Activated CD4-positive, alpha-beta T cell treated with anti-CD3 and anti-CD28 coated beads, Interleukin-2, Interleukin-4, amounts not matched to agents 100 ng/mL and 50 ng/mL, durations not matched to agents 16 hours and 8 hours (primary cell): Measurements from ENCODE around the gene LMCD1.

Experiments used
- DNase-seq: peaks from one replicate; pipeline ENCODE4 v3.0.0-alpha.2; 2020; ENCODE audit warnings: low spot score

The LMCD1 gene

DNA sequence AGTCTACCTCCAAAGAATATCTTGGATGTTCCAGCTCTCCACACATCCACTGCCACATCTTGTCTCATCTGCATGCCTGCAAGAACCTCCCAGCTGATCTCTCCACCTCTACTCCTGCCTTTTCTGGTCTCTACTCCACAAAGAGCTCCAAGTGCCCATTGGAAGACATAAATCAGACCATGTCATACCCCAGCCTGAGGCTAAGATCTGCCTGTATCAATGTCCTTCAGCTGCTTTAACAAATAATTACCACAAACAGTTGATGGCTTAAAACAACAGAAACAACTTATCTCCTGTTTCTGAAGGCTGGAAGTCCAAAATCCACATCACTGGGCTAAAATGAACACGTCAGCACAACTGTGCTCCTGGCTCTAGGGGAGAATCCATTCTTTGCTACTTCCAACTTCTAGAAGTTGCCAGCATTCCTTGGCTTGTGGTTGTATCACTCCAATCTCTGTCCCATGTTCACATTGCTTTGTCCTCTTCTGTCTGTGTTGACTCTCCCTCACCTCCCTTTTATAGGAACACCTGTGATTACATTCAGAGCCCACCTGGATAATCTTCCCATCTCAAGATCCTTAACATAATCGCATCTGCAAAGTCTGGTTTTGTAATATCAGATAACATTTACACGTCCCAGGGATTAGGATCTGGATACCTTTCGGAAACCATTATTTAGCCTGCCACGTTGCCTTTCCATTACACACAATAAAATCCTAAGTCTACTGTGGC is 17.0 kb upstream of the LMCD1 start:
- DNase-seq: no peak

GRCh38 chr3:8485141-8485870 is 16.3 kb upstream of the LMCD1 start:
- DNase-seq: no peak

DNA sequence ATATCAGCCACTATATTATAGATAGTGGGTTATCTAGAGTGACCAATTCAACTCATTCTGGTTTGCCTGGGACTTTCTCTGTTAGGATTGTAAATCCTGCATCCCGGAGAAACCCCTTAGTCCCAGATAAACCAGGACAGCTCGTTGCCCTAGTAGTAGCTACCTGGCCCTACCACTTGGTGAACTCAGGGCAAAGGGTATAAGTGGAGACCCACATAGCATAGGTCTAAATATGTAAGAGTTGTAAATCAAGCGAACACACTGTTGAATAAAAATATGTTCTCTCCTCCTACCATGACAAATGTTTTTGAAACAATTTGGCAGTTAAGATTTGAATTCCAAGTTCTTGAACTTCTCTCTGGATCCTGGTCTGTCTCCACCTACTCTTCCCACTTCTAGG is 15.7 kb upstream of the LMCD1 start:
- no peak for DNase-seq

GRCh38 chr3:8486434-8486833 is 15.2 kb upstream of the LMCD1 start:
- DNase-seq: no peak

DNA sequence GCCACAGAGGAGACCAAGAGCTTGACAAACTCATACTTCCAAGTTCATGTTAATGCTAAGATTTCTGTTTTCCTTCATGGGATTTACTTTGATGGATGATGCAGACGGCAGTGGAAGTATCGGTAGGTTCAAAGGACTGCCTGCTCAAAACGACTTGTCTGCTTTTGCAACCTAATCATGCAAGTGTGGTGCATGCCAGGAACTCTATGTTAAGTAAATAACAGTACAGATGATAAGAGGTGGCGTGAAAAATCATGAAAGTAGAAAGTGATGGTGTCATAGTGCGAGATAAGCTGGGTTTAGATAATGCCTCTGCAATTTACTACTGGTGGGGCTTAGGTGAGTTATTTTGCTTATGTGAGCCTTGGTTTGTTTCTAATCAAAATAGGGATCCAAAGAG is 14.7 kb upstream of the LMCD1 start:
- no peak for DNase-seq

DNA sequence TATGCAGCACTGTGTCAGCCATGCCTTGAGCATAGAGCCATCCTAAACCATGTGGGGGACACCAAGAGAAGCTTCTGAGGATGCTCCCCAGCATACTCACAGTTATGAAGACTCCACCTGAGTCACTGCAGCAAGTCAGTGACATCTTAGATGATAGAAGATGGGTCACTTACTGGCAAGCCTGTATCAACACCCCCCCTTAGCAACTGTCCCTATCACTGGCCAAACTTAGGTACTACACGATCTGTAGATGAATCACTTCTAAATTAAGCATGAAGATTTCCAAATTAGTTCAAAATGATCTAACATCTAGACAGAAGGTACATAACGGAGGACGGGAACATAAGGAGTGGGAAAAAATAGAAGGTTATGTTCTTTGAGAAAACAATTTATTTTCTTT is 13.2 kb upstream of the LMCD1 start:
- no peak for DNase-seq

DNA sequence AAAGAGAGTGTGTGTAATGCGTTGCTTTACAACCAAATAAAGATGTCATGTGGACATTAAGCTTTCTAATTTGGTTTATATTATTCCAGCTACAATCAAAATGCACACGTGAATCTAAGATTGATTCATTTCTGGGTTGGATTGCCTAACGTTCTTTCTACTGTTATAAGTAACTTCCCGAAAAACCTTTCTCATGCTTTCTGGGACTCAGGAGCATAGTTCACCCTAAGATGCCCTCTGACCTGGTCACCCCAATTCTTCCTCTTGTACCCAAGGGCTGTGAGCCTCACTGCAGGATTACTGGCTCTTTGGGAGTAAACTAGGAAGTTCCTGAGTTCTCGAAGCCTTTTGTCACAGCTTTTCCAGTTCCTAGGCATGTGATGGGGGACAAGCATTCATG is 12.7 kb upstream of the LMCD1 start:
- no peak for DNase-seq

GRCh38 chr3:8489278-8489792 is 12.3 kb upstream of the LMCD1 start:
- DNase-seq: no peak

DNA sequence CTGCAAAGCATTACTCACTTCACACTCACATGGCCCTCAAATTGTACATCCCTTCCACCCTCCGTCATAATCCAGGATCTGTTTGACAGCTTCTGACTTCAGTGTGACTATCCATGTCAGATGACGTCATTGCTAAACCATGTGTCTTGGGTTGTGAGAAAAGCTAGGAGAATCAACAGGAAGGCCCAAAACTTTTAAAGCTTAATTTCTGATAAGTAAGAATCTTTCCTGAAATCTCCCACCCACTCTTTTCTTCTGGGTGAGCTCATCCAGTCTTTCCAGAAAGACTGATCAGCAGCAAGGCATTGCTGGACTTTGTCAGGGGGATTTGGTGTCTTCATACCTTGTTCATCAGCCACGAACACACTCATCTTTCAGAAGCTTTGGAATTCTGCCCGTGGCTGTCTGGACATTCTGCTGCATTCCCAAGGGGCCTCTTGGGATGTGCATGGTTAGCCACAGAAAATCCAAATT is 11.5 kb upstream of the LMCD1 start:
- DNase-seq: no peak

- DNase-seq: no peak
These were observed 10.1 kb upstream of the LMCD1 start for GRCh38 chr3:8491271-8492144.

DNA sequence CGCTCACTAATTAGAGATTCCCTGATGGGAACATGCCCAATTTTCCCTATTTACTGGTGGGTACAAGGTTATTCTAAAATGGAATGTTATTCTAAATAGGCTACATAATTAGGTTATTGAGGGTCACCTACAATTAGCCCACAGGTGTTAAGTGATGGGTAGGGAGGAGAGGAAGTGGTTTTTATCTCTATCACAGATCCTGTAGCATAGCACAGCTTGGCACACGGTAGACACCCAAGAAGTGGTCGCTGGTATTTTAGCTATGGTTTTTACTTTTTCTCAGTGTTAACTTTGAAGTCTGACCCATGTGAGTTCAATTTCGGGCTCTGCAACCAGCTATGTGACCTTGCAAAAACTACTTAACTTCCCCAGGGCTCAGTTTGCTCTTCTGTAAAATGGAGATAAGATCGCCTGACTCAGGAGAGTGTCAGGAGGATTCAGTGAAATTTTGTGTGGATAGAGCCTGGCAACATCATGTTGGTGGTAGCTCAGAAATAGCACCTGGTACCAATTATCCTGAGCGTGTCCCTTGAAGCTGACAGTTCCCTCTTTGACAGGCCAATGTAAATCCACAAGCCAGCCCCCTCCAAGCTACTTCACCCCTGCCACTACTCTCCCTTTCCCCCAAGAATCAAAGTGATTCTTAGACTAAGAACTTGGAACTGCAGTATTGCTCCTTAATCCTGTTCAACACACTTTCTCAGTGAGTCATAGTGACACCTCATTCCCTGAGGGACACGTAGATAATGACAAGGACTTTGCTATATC is 8.7 kb upstream of the LMCD1 start:
- DNase-seq: no peak

GRCh38 chr3:8493744-8494143 is 7.9 kb upstream of the LMCD1 start:
- DNase-seq: no peak

GRCh38 chr3:8494327-8494726 is 7.3 kb upstream of the LMCD1 start:
- no peak for DNase-seq

GRCh38 chr3:8497582-8497981 is 4.0 kb upstream of the LMCD1 start:
- DNase-seq: no peak

GRCh38 chr3:8499181-8499611 is 2.4 kb upstream of the LMCD1 start:
- no peak for DNase-seq

GRCh38 chr3:8500319-8500988 is 1.2 kb upstream of the LMCD1 start:
- DNase-seq: no peak

- no peak for DNase-seq
These were observed 643 bp upstream of the LMCD1 start for GRCh38 chr3:8500989-8501370.

- DNase-seq: no peak
These were observed 1.8 kb downstream of the LMCD1 start for GRCh38 chr3:8503461-8503860.

- DNase-seq: no peak
These were observed 2.4 kb downstream of the LMCD1 start for GRCh38 chr3:8503871-8504610.

- no peak for DNase-seq
These were observed 3.0 kb downstream of the LMCD1 start for GRCh38 chr3:8504611-8504973.
